ENCODE data around the gene ZNF136. TPM values are rescaled to one million over a fixed set of nuclear protein-coding genes. Genes with fewer than 3 reads are reported as not detected.
A peak's percentile ranks its signal among the peaks of the same experiment; 100 is the strongest.

ZNF136 gene
- total and polyA plus RNA-seq, 2 of the 13 experiments (the other 11 are each of a cell fraction or from before 2014, with no cell fraction given): 2.5 to 10.2 TPM

GRCh38 chr19:12162882-12163806, at the start of gene ZNF136 (continued):
- no peak for TF ChIP-seq FLYWCH1 (CRISPR knock-in tag; IDR thresholded peaks at IDR 0.05)
- TF ChIP-seq SNAI1 (CRISPR knock-in tag; IDR thresholded peaks at IDR 0.05; ENCODE audit: borderline replicate concordance): no peak
- TF ChIP-seq ESRRA (CRISPR knock-in tag; IDR thresholded peaks at IDR 0.05; ENCODE audit: low read depth): no peak
- TF ChIP-seq GRHL1 (CRISPR knock-in tag; conservative IDR thresholded peaks at IDR 0.05): no peak
- TF ChIP-seq MLX (CRISPR knock-in tag; IDR thresholded peaks at IDR 0.05): no peak
- peak; percentile 66 for TF ChIP-seq TFDP2 (CRISPR knock-in tag; IDR thresholded peaks at IDR 0.05)
- TF ChIP-seq ZZZ3 (CRISPR knock-in tag; IDR thresholded peaks at IDR 0.05; ENCODE audit: borderline replicate concordance): no peak
- TF ChIP-seq HBP1 (CRISPR knock-in tag; IDR thresholded peaks at IDR 0.05; ENCODE audit: low read depth): peak; percentile 84
- TF ChIP-seq TRIM24 (CRISPR knock-in tag; IDR thresholded peaks at IDR 0.05): no peak
- peak; percentile 44; the same call in 1 of the 2 replicates for TF ChIP-seq NAIF1 (CRISPR knock-in tag; IDR thresholded peaks at IDR 0.05; ENCODE audit: borderline replicate concordance)
- no peak for TF ChIP-seq ZNF530 (CRISPR knock-in tag; IDR thresholded peaks at IDR 0.05; ENCODE audit: low read depth)
- TF ChIP-seq NFIC (IDR thresholded peaks at IDR 0.05; ENCODE audit: low read length): no peak
- TF ChIP-seq ZNF816 (CRISPR knock-in tag; IDR thresholded peaks at IDR 0.05; ENCODE audit: borderline replicate concordance): no peak
- TF ChIP-seq THAP9 (CRISPR knock-in tag; IDR thresholded peaks at IDR 0.05; ENCODE audit: borderline replicate concordance): peak; percentile 65; the same call in 1 of the 2 replicates
- TF ChIP-seq ZNF619 (CRISPR knock-in tag; IDR thresholded peaks at IDR 0.05): no peak
- TF ChIP-seq RARA (CRISPR knock-in tag; IDR thresholded peaks at IDR 0.05): no peak; the same call in 1 of the 2 replicates
- no peak for TF ChIP-seq ZNF577 (CRISPR knock-in tag; IDR thresholded peaks at IDR 0.05; ENCODE audit: borderline replicate concordance, low read depth)
- TF ChIP-seq PLRG1 (conservative IDR thresholded peaks at IDR 0.05): no peak
- no peak for TF ChIP-seq ZKSCAN5 (CRISPR knock-in tag; IDR thresholded peaks at IDR 0.05)
- peak; percentile 97 for TF ChIP-seq PHF8 (CRISPR knock-in tag; IDR thresholded peaks at IDR 0.05)
- TF ChIP-seq XRCC5 (optimal IDR thresholded peaks at IDR 0.05; ENCODE audit: low read length): peak; percentile 58
- peak; percentile 100 for TF ChIP-seq IRF2 (CRISPR knock-in tag; IDR thresholded peaks at IDR 0.05)

Data from HepG2 (cell line).